Endodermal cell (in vitro differentiated cells): ENCODE measurements around the gene ZFR2. TPM values are rescaled to one million over a fixed set of nuclear protein-coding genes. Genes with fewer than 3 reads are reported as not detected.
"Not testable (repeated sequence)": the region's sequence is repeated elsewhere in the genome, so short reads cannot be mapped to it uniquely, and the experiment has no call there.

Experiments used
- DNase-seq: peaks from one replicate; pipeline ENCODE4 v3.0.0-alpha.2; 2017
- H3K27ac ChIP-seq: 2 replicates; pipeline ENCODE4 v1.5.1; 2013; ENCODE audit warnings: mild to moderate bottlenecking, low read depth, low read length, moderate library complexity
- H3K27me3 ChIP-seq: 2 replicates; pipeline ENCODE4 v1.6.1; 2013; ENCODE audit warnings: mild to moderate bottlenecking, low read length, moderate library complexity; ENCODE audit not compliant: insufficient read depth, control insufficient read depth, poor library complexity, severe bottlenecking
- H3K36me3 ChIP-seq: 2 replicates; pipeline ENCODE4 v1.7.0; 2013; ENCODE audit warnings: mild to moderate bottlenecking, low read length, moderate library complexity; ENCODE audit not compliant: control insufficient read depth, insufficient read depth
- H3K4me1 ChIP-seq: one replicate; pipeline ENCODE4 v1.7.0; 2013; ENCODE audit warnings: low read length; ENCODE audit not compliant: control insufficient read depth, insufficient read depth
- H3K4me3 ChIP-seq: 2 replicates; pipeline ENCODE4 v1.5.1; 2013; ENCODE audit warnings: mild to moderate bottlenecking, low read length, moderate library complexity
- H3K9ac ChIP-seq: 2 replicates; pipeline ENCODE4 v1.6.1; 2013; ENCODE audit warnings: mild to moderate bottlenecking, low read length, moderate library complexity; ENCODE audit not compliant: poor library complexity, severe bottlenecking; ENCODE audit errors: extremely low read depth
- H3K9me3 ChIP-seq: 2 replicates; pipeline ENCODE4 v1.6.1; 2013; ENCODE audit warnings: mild to moderate bottlenecking, low read length, moderate library complexity; ENCODE audit not compliant: control insufficient read depth
- H3K27ac Mint-ChIP-seq: 2 replicates; pipeline ENCODE4 v1.8.0; 2020; ENCODE audit warnings: mixed read lengths
- H3K27me3 Mint-ChIP-seq: 2 replicates; pipeline ENCODE4 v1.8.0; 2021; ENCODE audit warnings: mild to moderate bottlenecking, mixed read lengths; ENCODE audit not compliant: insufficient read depth
- H3K36me3 Mint-ChIP-seq: 2 replicates; pipeline ENCODE4 v1.8.0; 2020; ENCODE audit warnings: low read depth, mixed read lengths
- H3K4me1 Mint-ChIP-seq: 2 replicates; pipeline ENCODE4 v1.8.0; 2020; ENCODE audit warnings: mixed read lengths
- H3K4me3 Mint-ChIP-seq: 2 replicates; pipeline ENCODE4 v1.8.0; 2020; ENCODE audit warnings: mild to moderate bottlenecking, moderate library complexity, mixed read lengths
- H3K9me3 Mint-ChIP-seq: 2 replicates; pipeline ENCODE4 v1.8.0; 2020; ENCODE audit warnings: mild to moderate bottlenecking, mixed read lengths
- CTCF ChIP-seq: fragments of 200-600 bp; sonication (generic); conservative IDR thresholded peaks from 2 replicates; pipeline ENCODE4 v1.5.0; 2021; ENCODE audit warnings: antibody characterized with exemption, mild to moderate bottlenecking
- WGBS, 2 experiments: methylation state at CpG; one replicate each; pipeline versions ENCODE4 v1.1.5 to v1.1.7; 2013; ENCODE audit warnings: missing lambda C conversion rate in 2 of 2, mixed read lengths in 1 of 2; ENCODE audit not compliant: insufficient coverage in 1 of 2, insufficient read length in 1 of 2; 5-methylcytosine and 5-hydroxymethylcytosine counted together
- total RNA-seq, 2 donors: library from RNA; stranded (reverse); fragmentation: NEBNext Ultra II Directional in 1 of 2; extraction: Animal tissue kit (Norgen Biotek cat#: 25700) in 1 of 2; gene quantifications; 2 replicates in 1 of 2; 3 replicates in 1 of 2; pipeline ENCODE4 v1.2.1, GENCODE V29; 2021

The ZFR2 gene
- total RNA-seq, 2 donors from 2014 or later: 16.4 to 24.6 TPM

GRCh38 chr19:3881272-3882040 is 12.6 kb upstream of the ZFR2 start:
- H3K9ac ChIP-seq: peak overlapping the region; percentile 25

GRCh38 chr19:3880471-3881271 is 11.8 kb upstream of the ZFR2 start, which contains the start of gene ATCAY:
Gene ATCAY (plus strand): TSS chr19:3880685. CDS start chr19:3885768, 5,083 bp downstream.
- Mint-ChIP-seq H3K36me3 (no peaks in the 10 kb centered on the region), H3K27ac (no peak within 1 kb of the TSS), H3K27me3 (peaks cover 33% of the 10 kb centered on the region), H3K9me3 (no peaks in the 10 kb centered on the region), H3K4me3 (peak within 1 kb of the TSS; percentile 59), H3K4me1 (peaks cover 9% of the 10 kb centered on the region)
- Histone ChIP-seq H3K9ac (peak within 1 kb of the TSS; percentile 25), H3K9me3 (no peaks in the 10 kb centered on the region), H3K4me1 (peaks cover 3% of the 10 kb centered on the region), H3K36me3 (no peaks in the 10 kb centered on the region), H3K27me3 (peaks cover 44% of the 10 kb centered on the region), H3K27ac (peak within 1 kb of the TSS; percentile 80), H3K4me3 (peak within 1 kb of the TSS; percentile 77)
- no peak for TF ChIP-seq CTCF
- 0 to 1% methylated on average over 18 to 49 of the region's 49 CpGs for WGBS, 2 experiments
- DNase-seq: peak; percentile 89

More at GRCh38 chr19:3881272-3882040, 12.6 kb upstream of the ZFR2 start:
- Histone ChIP-seq H3K9me3 (no peaks in the 10 kb centered on the region), H3K4me3 (peak overlapping the region; percentile 77), H3K36me3 (no peaks in the 10 kb centered on the region), H3K4me1 (peaks cover 3% of the 10 kb centered on the region), H3K27ac (peak overlapping the region; percentile 80), H3K27me3 (peaks cover 44% of the 10 kb centered on the region)
- Mint-ChIP-seq H3K36me3 (no peaks in the 10 kb centered on the region), H3K9me3 (no peaks in the 10 kb centered on the region), H3K27me3 (peaks cover 33% of the 10 kb centered on the region), H3K4me3 (peak overlapping the region; percentile 59), H3K27ac (no peak overlapping the region), H3K4me1 (peaks cover 9% of the 10 kb centered on the region)
- peak; percentile 12 for TF ChIP-seq CTCF
- 0 to 3% methylated on average over 5 to 29 of the region's 31 CpGs for WGBS, 2 experiments
- peak; percentile 73 for DNase-seq

GRCh38 chr19:3879656-3880055 is 10.8 kb upstream of the ZFR2 start:
- 71 to 75% methylated on average over 9 to 12 of the region's 12 CpGs for WGBS, 2 experiments
- H3K4me1 ChIP-seq: peaks cover 3% of the 10 kb centered on the region
- H3K4me1 Mint-ChIP-seq: peaks cover 9% of the 10 kb centered on the region
- H3K9me3 ChIP-seq: no peaks in the 10 kb centered on the region
- no peak overlapping the region for H3K9ac ChIP-seq
- no peaks in the 10 kb centered on the region for H3K36me3 Mint-ChIP-seq
- TF ChIP-seq CTCF: peak; percentile 68
- H3K27me3 ChIP-seq: peaks cover 44% of the 10 kb centered on the region
- H3K4me3 ChIP-seq: no peak overlapping the region
- H3K27ac ChIP-seq: no peak overlapping the region
- H3K27me3 Mint-ChIP-seq: peaks cover 35% of the 10 kb centered on the region
- no peak overlapping the region for H3K4me3 Mint-ChIP-seq
- H3K9me3 Mint-ChIP-seq: no peaks in the 10 kb centered on the region
- no peaks in the 10 kb centered on the region for H3K36me3 ChIP-seq
- H3K27ac Mint-ChIP-seq: no peak overlapping the region
- DNase-seq: no peak

GRCh38 chr19:3874695-3875094 is 5.9 kb upstream of the ZFR2 start:
- WGBS, 2 experiments: 79 to 89% methylated on average over 8 to 13 of the region's 13 CpGs

More at GRCh38 chr19:3874695-3875094, 5.9 kb upstream of the ZFR2 start:
- not testable (repeated sequence) for H3K36me3 Mint-ChIP-seq, H3K4me1 Mint-ChIP-seq, H3K9me3 Mint-ChIP-seq, DNase-seq, H3K27ac ChIP-seq, H3K4me3 ChIP-seq, H3K4me3 Mint-ChIP-seq, H3K36me3 ChIP-seq, H3K4me1 ChIP-seq, H3K9me3 ChIP-seq, H3K9ac ChIP-seq, H3K27ac Mint-ChIP-seq
- peaks cover 43% of the 10 kb centered on the region for H3K27me3 Mint-ChIP-seq
- H3K27me3 ChIP-seq: peaks cover 38% of the 10 kb centered on the region
